H1 (cell line): ENCODE measurements around the gene EML5. TPM values are rescaled to one million over a fixed set of nuclear protein-coding genes. Genes with fewer than 3 reads are reported as not detected.

Experiments
- CTCF ChIA-PET: fragments of 300-600 bp; sonication (Branson Sonifier 250); formaldehyde crosslinking; loops from one replicate; lab custom pipeline; 2021; ENCODE audit not compliant: partially characterized antibody; lab: Charles Lee
- POLR2A ChIA-PET: fragments of 300-600 bp; sonication (Branson Sonifier 250); formaldehyde crosslinking; loops from one replicate; lab custom pipeline; 2021; ENCODE audit warnings: inconsistent platforms; ENCODE audit not compliant: partially characterized antibody; lab: Charles Lee
- DNase-seq, 2 experiments: peaks; one replicate each; pipeline versions ENCODE4 v3.0.0 to v3.0.0-alpha.2; 2010 to 2022; ENCODE audit warnings: low spot score in 2 of 2, low read depth in 1 of 2, mixed read lengths in 1 of 2
- FAIRE-seq: peaks from 2 replicates; lab custom pipeline; 2011; peaks lifted over from hg19 to GRCh38; lab: Jason Lieb, UNC
- H2AFZ ChIP-seq: 2 replicates; pipeline ENCODE4 v1.8.1; 2012; ENCODE audit warnings: low read length, inconsistent platforms
- H2AK5ac ChIP-seq: 2 replicates; pipeline ENCODE4 v1.6.1; 2013; ENCODE audit warnings: low read depth, low read length
- H2BK120ac ChIP-seq: replicated peaks from 2 replicates; pipeline ENCODE3; 2013; ENCODE audit warnings: low read depth, low read length, inconsistent platforms
- H2BK12ac ChIP-seq: 2 replicates; pipeline ENCODE4 v1.6.1; 2013; ENCODE audit warnings: low read depth, low read length
- H2BK15ac ChIP-seq: 2 replicates; pipeline ENCODE4 v1.6.1; 2013; ENCODE audit warnings: low read length
- H2BK20ac ChIP-seq: 2 replicates; pipeline ENCODE4 v1.6.1; 2013; ENCODE audit warnings: low read length
- H2BK5ac ChIP-seq: 2 replicates; pipeline ENCODE4 v1.6.1; 2013; ENCODE audit warnings: low read depth, low read length
- H3K14ac ChIP-seq: 2 replicates; pipeline ENCODE4 v1.6.1; 2013; ENCODE audit warnings: inconsistent platforms; ENCODE audit not compliant: insufficient read length
- H3K18ac ChIP-seq: 2 replicates; pipeline ENCODE4 v1.6.1; 2013; ENCODE audit warnings: low read length; ENCODE audit errors: extremely low read depth
- H3K23ac ChIP-seq: 2 replicates; pipeline ENCODE4 v1.6.1; 2013; ENCODE audit warnings: inconsistent platforms; ENCODE audit not compliant: insufficient read length
- H3K23me2 ChIP-seq: 2 replicates; pipeline ENCODE4 v1.6.1; 2013; ENCODE audit warnings: low read depth, low read length
- H3K27ac ChIP-seq: 2 replicates; pipeline ENCODE4 v1.6.1; 2011; ENCODE audit warnings: low read depth, low read length, inconsistent platforms
- H3K27me3 ChIP-seq, 4 experiments: replicated peaks in 1 of 4; 1 replicate in 1 of 4; 2 replicates in 3 of 4; pipeline versions ENCODE4 v1.6.1 to v1.8.1; 2011 to 2013; ENCODE audit warnings: low read length in 3 of 4, mild to moderate bottlenecking in 3 of 4, inconsistent platforms in 2 of 4, mixed read lengths in 2 of 4, moderate library complexity in 1 of 4; ENCODE audit not compliant: control insufficient read depth in 3 of 4, insufficient read depth in 3 of 4; ENCODE audit errors: extremely low read depth in 1 of 4
- H3K36me3 ChIP-seq, 4 experiments: 2 replicates each; pipeline versions ENCODE4 v1.6.1 to v1.8.1; 2011 to 2013; ENCODE audit warnings: mild to moderate bottlenecking in 4 of 4, low read length in 3 of 4, moderate library complexity in 2 of 4, control low read depth in 1 of 4, inconsistent platforms in 1 of 4; ENCODE audit not compliant: insufficient read depth in 4 of 4, control insufficient read depth in 2 of 4
- H3K4ac ChIP-seq: replicated peaks from 2 replicates; pipeline ENCODE3; 2013; ENCODE audit warnings: low read length, low read depth, mixed read lengths, inconsistent platforms; ENCODE audit not compliant: insufficient read length
- H3K4me1 ChIP-seq, 4 experiments: replicated peaks in 1 of 4; 1 replicate in 1 of 4; 2 replicates in 3 of 4; pipeline versions ENCODE4 v1.6.1 to v1.8.1; 2011 to 2013; ENCODE audit warnings: low read length in 3 of 4, inconsistent platforms in 2 of 4, mixed read lengths in 1 of 4; ENCODE audit not compliant: insufficient read depth in 4 of 4, control insufficient read depth in 3 of 4
- H3K4me2 ChIP-seq, 2 experiments: 2 replicates each; pipeline versions ENCODE4 v1.6.1 to v1.8.1; 2011 to 2013; ENCODE audit warnings: low read depth in 2 of 2, low read length in 2 of 2, control low read depth in 1 of 2, inconsistent platforms in 1 of 2, mild to moderate bottlenecking in 1 of 2; ENCODE audit not compliant: insufficient read depth in 1 of 2
- H3K4me3 ChIP-seq, 4 experiments: fragments of 200-600, 300-600 bp in 1 of 4; sonication (generic), shearing (Covaris generic), sonication (Bioruptor Twin) in 1 of 4; 2 replicates each; pipeline versions ENCODE4 v1.5.1 to v1.8.1; 2011 to 2016; ENCODE audit warnings: low read length in 4 of 4, low read depth in 3 of 4, control low read depth in 2 of 4, inconsistent platforms in 2 of 4, mild to moderate bottlenecking in 2 of 4, mixed read lengths in 1 of 4, moderate library complexity in 1 of 4; ENCODE audit not compliant: insufficient read depth in 2 of 4; ENCODE audit errors: extremely low read depth in 1 of 4
- H3K56ac ChIP-seq: replicated peaks from 2 replicates; pipeline ENCODE3; 2013; ENCODE audit warnings: low read depth, mild to moderate bottlenecking, mixed read lengths, low read length, inconsistent platforms; ENCODE audit not compliant: insufficient read length
- H3K79me1 ChIP-seq: 2 replicates; pipeline ENCODE4 v1.6.1; 2013; ENCODE audit warnings: low read depth, low read length, control low read depth
- H3K79me2 ChIP-seq, 2 experiments: 2 replicates each; pipeline versions ENCODE4 v1.6.1 to v1.8.1; 2012 to 2013; ENCODE audit warnings: low read length in 2 of 2, mild to moderate bottlenecking in 2 of 2, inconsistent platforms in 1 of 2; ENCODE audit not compliant: insufficient read depth in 2 of 2, control insufficient read depth in 1 of 2
- H3K9ac ChIP-seq, 4 experiments: replicated peaks in 1 of 4; 1 replicate in 1 of 4; 2 replicates in 3 of 4; pipeline versions ENCODE4 v1.6.1 to v1.8.1; 2011 to 2013; ENCODE audit warnings: low read depth in 3 of 4, low read length in 3 of 4, control low read depth in 2 of 4, mild to moderate bottlenecking in 2 of 4, moderate library complexity in 2 of 4, inconsistent platforms in 1 of 4; ENCODE audit errors: extremely low read depth in 1 of 4
- H3K9me3 ChIP-seq, 2 experiments: 2 replicates each; pipeline versions ENCODE4 v1.6.1 to v1.8.1; 2012 to 2013; ENCODE audit warnings: mild to moderate bottlenecking in 2 of 2, moderate library complexity in 2 of 2, control low read depth in 1 of 2, inconsistent platforms in 1 of 2, low read depth in 1 of 2, low read length in 1 of 2, mixed read lengths in 1 of 2; ENCODE audit not compliant: insufficient read depth in 2 of 2
- H4K20me1 ChIP-seq, 2 experiments: replicated peaks in 1 of 2; 2 replicates each; pipeline versions ENCODE3 to v1.8.1; 2011 to 2013; ENCODE audit warnings: inconsistent platforms in 2 of 2, low read length in 2 of 2, mild to moderate bottlenecking in 1 of 2; ENCODE audit not compliant: insufficient read depth in 2 of 2, control insufficient read depth in 1 of 2
- H4K5ac ChIP-seq: 2 replicates; pipeline ENCODE4 v1.6.1; 2013; ENCODE audit warnings: low read length, low read depth, mixed read lengths, inconsistent platforms; ENCODE audit not compliant: insufficient read length
- H4K8ac ChIP-seq: 2 replicates; pipeline ENCODE4 v1.8.0; 2013; ENCODE audit warnings: mild to moderate bottlenecking, moderate library complexity, low read length, inconsistent platforms; ENCODE audit not compliant: insufficient read depth; ENCODE audit errors: extremely low read depth
- H4K91ac ChIP-seq: replicated peaks from 2 replicates; pipeline ENCODE3; 2013; ENCODE audit warnings: low read length, mixed read lengths, inconsistent platforms; ENCODE audit not compliant: insufficient read length
- CREB1 ChIP-seq: IDR thresholded peaks from 2 replicates; pipeline ENCODE4 v1.6.1; 2012; ENCODE audit warnings: inconsistent platforms
- CTCF ChIP-seq, 3 experiments: IDR thresholded peaks; 1 replicate in 2 of 3; 2 replicates in 1 of 3; pipeline versions ENCODE4 v1.5.1 to v1.6.1; 2011; ENCODE audit warnings: low read length in 3 of 3, mild to moderate bottlenecking in 3 of 3, inconsistent platforms in 2 of 3, low read depth in 1 of 3, moderate library complexity in 1 of 3; ENCODE audit not compliant: insufficient read depth in 1 of 3; ENCODE audit errors: control extremely low read depth in 1 of 3
- E2F6 ChIP-seq: IDR thresholded peaks from 2 replicates; pipeline ENCODE4 v1.6.1; 2012; ENCODE audit warnings: inconsistent platforms
- FOSL1 ChIP-seq: IDR thresholded peaks from 2 replicates; pipeline ENCODE4 v1.6.1; 2011; ENCODE audit warnings: mild to moderate bottlenecking, low read depth, low read length, moderate library complexity; ENCODE audit not compliant: insufficient read depth
- JUN ChIP-seq: IDR thresholded peaks from 2 replicates; pipeline ENCODE4 v1.6.1; 2011; ENCODE audit warnings: low read depth, mild to moderate bottlenecking, improper control_type of control experiment, low read length
- KDM1A ChIP-seq: fragments of 200-600, 300-600 bp; sonication (generic); IDR thresholded peaks from 2 replicates; pipeline ENCODE4 v1.7.1; 2016; ENCODE audit warnings: mild to moderate bottlenecking, low read length, borderline replicate concordance
- KDM4A ChIP-seq: IDR thresholded peaks from one replicate; pipeline ENCODE4 v1.7.1; 2012; ENCODE audit warnings: low read depth, mild to moderate bottlenecking, moderate library complexity, low read length, inconsistent platforms; ENCODE audit not compliant: severe bottlenecking
- RNF2 ChIP-seq: fragments of 200-900, 300-1000 bp; sonication (generic); IDR thresholded peaks from 2 replicates; pipeline ENCODE4 v1.7.1; 2016; ENCODE audit warnings: borderline replicate concordance, low read depth, mild to moderate bottlenecking, antibody characterized with exemption, low read length; ENCODE audit not compliant: poor library complexity, severe bottlenecking; ENCODE audit errors: missing control alignments
- SAP30 ChIP-seq: fragments of 300-600 bp; sonication (generic); IDR thresholded peaks from 2 replicates; pipeline ENCODE4 v1.7.1; 2012; ENCODE audit warnings: low read length, moderate library complexity, mild to moderate bottlenecking, inconsistent platforms; ENCODE audit not compliant: insufficient read depth, insufficient replicate concordance
- SIRT6 ChIP-seq: IDR thresholded peaks from one replicate; pipeline ENCODE4 v1.7.1; 2012; ENCODE audit warnings: low read length, inconsistent platforms
- TBP ChIP-seq: IDR thresholded peaks from 2 replicates; pipeline ENCODE4 v1.6.1; 2011; ENCODE audit warnings: low read depth, low read length, improper control_type of control experiment
- WGBS, 2 experiments: shearing (Covaris generic) in 1 of 2; methylation state at CpG; one replicate each; pipeline versions ENCODE4 v1.1.6 to v1.1.7; 2013 to 2015; ENCODE audit warnings: low lambda C conversion rate in 2 of 2, mixed read lengths in 2 of 2, inconsistent platforms in 1 of 2, low coverage in 1 of 2, missing lambda C conversion rate in 1 of 2; ENCODE audit not compliant: insufficient replicate concordance in 2 of 2, insufficient coverage in 1 of 2, insufficient read length in 1 of 2; ENCODE audit errors: extremely low coverage in 1 of 2, missing lambda C conversion rate in 1 of 2; 5-methylcytosine and 5-hydroxymethylcytosine counted together
- polyA plus RNA-seq, 7 experiments: library from polyadenylated mRNA; depleted of rRNA in 3 of 7; stranded (reverse) in 5 of 7; unstranded in 2 of 7; fragments of >200 nt in 5 of 7; fragments of 200-250 nt in 2 of 7; gene quantifications; 1 replicate in 5 of 7; 2 replicates in 1 of 7; 4 replicates in 1 of 7; pipeline versions ENCODE4 v1.2.1 to v1.2.3, GENCODE V29; 2011 to 2013; ENCODE audit warnings: missing spikeins in 2 of 7, mixed read lengths in 2 of 7
- total RNA-seq: library from RNA; stranded (reverse); fragmentation: NEBNext Ultra II Directional; extraction: Animal tissue kit (Norgen Biotek cat#: 25700); gene quantifications from 2 replicates; pipeline ENCODE4 v1.2.1, GENCODE V29; 2021

Gene EML5
- total and polyA plus RNA-seq, 2 of the 8 experiments (the other 6 are each of a cell fraction or from before 2014, with no cell fraction given) = 0.39 to 0.88 TPM

GRCh38 chr14:88775532-88775931 is 17.2 kb downstream of the EML5 start:
- Histone ChIP-seq H3K14ac (no peak overlapping the region), H3K79me1 (no peaks in the 10 kb centered on the region), H3K23me2 (no peaks in the 10 kb centered on the region), H3K18ac (no peak overlapping the region), H3K79me2 (no peaks in the 10 kb centered on the region), H2AFZ (no peak overlapping the region), H3K4me3 (no peak overlapping the region), H3K27ac (no peak overlapping the region), H3K56ac (no peak overlapping the region), H3K4ac (no peak overlapping the region), H2BK5ac (no peak overlapping the region), H3K9ac (no peak overlapping the region), H2BK20ac (no peak overlapping the region), H4K91ac (no peak overlapping the region), H3K23ac (no peak overlapping the region), H3K9me3 (no peaks in the 10 kb centered on the region; a peak in 1 of 4 replicates), H3K27me3 (no peaks in the 10 kb centered on the region), H3K4me2 (no peak overlapping the region), H3K4me1 (no peaks in the 10 kb centered on the region), H4K20me1 (no peaks in the 10 kb centered on the region), H4K8ac (no peak overlapping the region), H2AK5ac (no peak overlapping the region), H2BK120ac (no peak overlapping the region), H2BK15ac (no peak overlapping the region), H4K5ac (no peak overlapping the region), H2BK12ac (no peak overlapping the region), H3K36me3 (no peaks in the 10 kb centered on the region)
- CTCF ChIA-PET = interaction anchor here (1.0 kb wide), 1 partner anchor 17 kb away, joined by 3 read pairs; no protein-coding TSS in a partner anchor
- FAIRE-seq = no peak
- WGBS, 2 experiments = 86% methylated on average over 3 of the region's 3 CpGs; no CpG with 5 or more reads in 1 of the 2 experiments
- DNase-seq = no peak
- POLR2A ChIA-PET = no interaction called here
- no peak for TF ChIP-seq FOSL1
- TF ChIP-seq KDM4A = no peak
- TF ChIP-seq JUN = no peak
- TF ChIP-seq RNF2 = no peak
- no peak for TF ChIP-seq SIRT6
- no peak for TF ChIP-seq CREB1
- no peak for TF ChIP-seq CTCF (IDR thresholded peaks at IDR 0.05; ENCODE audit: control extremely low read depth in 1 of 3, insufficient read depth in 1 of 3, low read depth in 1 of 3, low read length in 3 of 3)
- no peak for TF ChIP-seq KDM1A
- TF ChIP-seq TBP = no peak
- TF ChIP-seq SAP30 = no peak
- no peak for TF ChIP-seq E2F6
